Loucy (cell line): ENCODE measurements around the gene HSPA12B.

ENCODE experiments used
- H2AFZ ChIP-seq: fragments of 200-600 bp; sonication (generic); 2 replicates; pipeline ENCODE4 v1.6.0; 2016; ENCODE audit warnings: antibody characterized with exemption, mild to moderate bottlenecking, low read length, moderate library complexity
- H3F3A ChIP-seq: fragments of 200-600 bp; 2 replicates; pipeline ENCODE4 v1.6.0; 2016; ENCODE audit warnings: antibody characterized with exemption, low read depth, mild to moderate bottlenecking
- H3K27me3 ChIP-seq: fragments of 200-600 bp; sonication (generic); 2 replicates; pipeline ENCODE4 v1.6.1; 2014; ENCODE audit warnings: low read length, mild to moderate bottlenecking; ENCODE audit not compliant: insufficient read depth, poor library complexity, severe bottlenecking
- H3K36me3 ChIP-seq: fragments of 200-600 bp; sonication (generic); 2 replicates; pipeline ENCODE4 v1.6.1; 2016; ENCODE audit warnings: low read length; ENCODE audit not compliant: insufficient read depth
- H3K4me1 ChIP-seq: fragments of 200-600 bp; sonication (generic); 2 replicates; pipeline ENCODE4 v1.5.1; 2014; ENCODE audit warnings: low read length, mild to moderate bottlenecking; ENCODE audit not compliant: insufficient read depth, poor library complexity, severe bottlenecking
- H3K4me2 ChIP-seq: fragments of 200-600 bp; sonication (generic); 2 replicates; pipeline ENCODE4 v1.6.0; 2014; ENCODE audit warnings: antibody characterized with exemption, low read length, low read depth, mild to moderate bottlenecking; ENCODE audit not compliant: poor library complexity, severe bottlenecking
- H3K4me3 ChIP-seq: fragments of 200-600 bp; sonication (generic); 2 replicates; pipeline ENCODE4 v1.5.1; 2014; ENCODE audit warnings: low read length, mild to moderate bottlenecking, mixed read lengths; ENCODE audit not compliant: poor library complexity, severe bottlenecking
- H3K79me2 ChIP-seq: fragments of 200-600 bp; sonication (generic); 2 replicates; pipeline ENCODE4 v1.6.1; 2014; ENCODE audit warnings: low read length; ENCODE audit not compliant: insufficient read depth
- H3K9ac ChIP-seq: fragments of 200-600 bp; sonication (generic); 2 replicates; pipeline ENCODE4 v1.6.0; 2014; ENCODE audit warnings: mild to moderate bottlenecking, low read depth, low read length, moderate library complexity; ENCODE audit not compliant: poor library complexity, severe bottlenecking
- H3K9me2 ChIP-seq: fragments of 200-600 bp; sonication (generic); replicated peaks from 2 replicates; pipeline ENCODE4 v1.6.1; 2016; ENCODE audit warnings: low read depth, low read length, mixed read lengths
- H3K9me3 ChIP-seq: fragments of 200-600 bp; sonication (generic); 2 replicates; pipeline ENCODE4 v1.6.1; 2014; ENCODE audit warnings: mild to moderate bottlenecking, antibody characterized with exemption, low read length, low read depth; ENCODE audit not compliant: insufficient read depth
- H4K20me1 ChIP-seq: fragments of 200-600 bp; sonication (generic); 2 replicates; pipeline ENCODE4 v1.6.0; 2014; ENCODE audit warnings: antibody characterized with exemption, low read length, mild to moderate bottlenecking; ENCODE audit not compliant: insufficient read depth, poor library complexity, severe bottlenecking
- EZH2phosphoT487 ChIP-seq: fragments of 200-600 bp; IDR thresholded peaks from 2 replicates; pipeline ENCODE4 v1.6.1; 2018; ENCODE audit warnings: antibody characterized with exemption, mild to moderate bottlenecking, moderate library complexity, borderline replicate concordance
- TF ChIP-seq, protein P1 (sequence below): fragments of 200-600 bp; sonication (generic); conservative IDR thresholded peaks from 2 replicates; pipeline ENCODE4 v1.5.1; 2014; ENCODE audit warnings: mild to moderate bottlenecking, antibody characterized with exemption, low read length

HSPA12B gene

DNA sequence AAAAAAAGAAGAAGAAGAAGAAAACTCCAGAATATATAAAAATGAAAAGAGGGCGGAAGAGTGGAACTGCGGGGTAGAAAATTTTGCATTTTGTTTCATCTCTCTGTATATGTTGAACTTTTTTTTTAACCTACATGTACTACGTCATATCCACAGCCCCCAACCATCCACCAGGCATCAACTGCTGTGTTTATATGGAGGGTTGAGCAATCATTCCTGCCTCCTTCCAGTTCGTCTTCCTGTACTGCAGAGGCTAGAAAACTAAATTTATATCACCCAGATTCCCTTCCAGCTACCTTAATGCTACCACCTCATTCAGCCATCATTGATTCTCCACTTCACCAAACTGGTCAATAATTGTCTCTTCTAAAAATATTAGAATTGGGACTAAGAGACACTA is 10.6 kb upstream of the HSPA12B start:
- Histone ChIP-seq H3K9ac (no peak overlapping the region), H3K4me2 (no peak overlapping the region), H2AFZ (no peak overlapping the region), H3K27me3 (no peaks in the 10 kb centered on the region), H3K4me3 (no peak overlapping the region), H4K20me1 (no peaks in the 10 kb centered on the region), H3K4me1 (no peaks in the 10 kb centered on the region), H3K36me3 (no peaks in the 10 kb centered on the region), H3K9me2 (no peaks in the 10 kb centered on the region), H3F3A (no peaks in the 10 kb centered on the region), H3K9me3 (no peaks in the 10 kb centered on the region), H3K79me2 (no peaks in the 10 kb centered on the region)
- no peak for TF ChIP-seq EZH2phosphoT487
- TF ChIP-seq, protein P1, sequence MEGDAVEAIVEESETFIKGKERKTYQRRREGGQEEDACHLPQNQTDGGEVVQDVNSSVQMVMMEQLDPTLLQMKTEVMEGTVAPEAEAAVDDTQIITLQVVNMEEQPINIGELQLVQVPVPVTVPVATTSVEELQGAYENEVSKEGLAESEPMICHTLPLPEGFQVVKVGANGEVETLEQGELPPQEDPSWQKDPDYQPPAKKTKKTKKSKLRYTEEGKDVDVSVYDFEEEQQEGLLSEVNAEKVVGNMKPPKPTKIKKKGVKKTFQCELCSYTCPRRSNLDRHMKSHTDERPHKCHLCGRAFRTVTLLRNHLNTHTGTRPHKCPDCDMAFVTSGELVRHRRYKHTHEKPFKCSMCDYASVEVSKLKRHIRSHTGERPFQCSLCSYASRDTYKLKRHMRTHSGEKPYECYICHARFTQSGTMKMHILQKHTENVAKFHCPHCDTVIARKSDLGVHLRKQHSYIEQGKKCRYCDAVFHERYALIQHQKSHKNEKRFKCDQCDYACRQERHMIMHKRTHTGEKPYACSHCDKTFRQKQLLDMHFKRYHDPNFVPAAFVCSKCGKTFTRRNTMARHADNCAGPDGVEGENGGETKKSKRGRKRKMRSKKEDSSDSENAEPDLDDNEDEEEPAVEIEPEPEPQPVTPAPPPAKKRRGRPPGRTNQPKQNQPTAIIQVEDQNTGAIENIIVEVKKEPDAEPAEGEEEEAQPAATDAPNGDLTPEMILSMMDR = no peak

DNA sequence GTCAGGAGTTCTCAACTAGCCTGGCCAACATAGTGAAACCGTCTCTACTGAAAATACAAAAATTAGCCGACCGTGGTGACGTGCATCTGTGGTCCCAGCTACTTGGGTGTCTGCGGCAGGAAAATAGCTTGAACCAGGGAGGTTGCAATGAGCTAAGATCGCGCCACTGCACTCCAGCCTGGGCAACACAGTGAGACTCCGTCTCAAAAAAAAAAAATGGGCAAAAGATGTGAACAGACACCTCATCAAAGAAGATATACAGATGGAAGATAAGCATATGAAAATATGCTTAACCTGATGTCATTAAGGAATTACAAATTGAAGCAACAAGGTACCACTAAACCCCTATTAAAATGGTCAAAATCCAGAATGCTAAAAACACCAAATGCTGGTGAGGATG is 9.2 kb upstream of the HSPA12B start:
- Histone ChIP-seq H3F3A (no peaks in the 10 kb centered on the region), H3K79me2 (no peaks in the 10 kb centered on the region), H3K9me2 (no peaks in the 10 kb centered on the region), H3K4me3 (no peak overlapping the region), H4K20me1 (no peaks in the 10 kb centered on the region), H3K27me3 (no peaks in the 10 kb centered on the region), H3K9me3 (no peaks in the 10 kb centered on the region), H3K4me2 (no peak overlapping the region), H2AFZ (no peak overlapping the region), H3K36me3 (no peaks in the 10 kb centered on the region), H3K4me1 (no peaks in the 10 kb centered on the region), H3K9ac (no peak overlapping the region)
- no peak for TF ChIP-seq EZH2phosphoT487
- TF ChIP-seq, protein P1 = no peak

DNA sequence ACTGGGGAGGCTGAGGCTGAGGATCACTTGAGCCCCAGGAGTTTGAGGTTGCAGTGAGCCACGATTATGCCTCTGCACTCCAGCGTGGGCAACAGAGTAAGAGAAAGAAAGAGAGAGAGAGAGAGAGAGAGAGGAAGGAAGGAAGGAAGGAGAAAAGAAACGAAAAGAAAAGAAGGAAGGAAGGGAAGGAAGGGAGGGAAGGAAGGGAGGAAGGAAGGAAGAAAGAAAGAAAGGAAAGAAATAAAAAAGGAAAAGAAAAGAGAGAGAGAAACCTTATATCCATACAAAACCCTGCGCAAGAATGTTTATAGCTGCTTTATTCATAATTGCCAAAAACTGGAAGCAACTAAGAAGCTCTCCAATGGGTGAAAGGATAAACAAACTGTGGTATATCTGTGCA is 8.1 kb upstream of the HSPA12B start:
- no peak for TF ChIP-seq EZH2phosphoT487
- TF ChIP-seq, protein P1 = no peak
- no peak overlapping the region for H3K4me2 ChIP-seq
- H3K9me2 ChIP-seq = no peaks in the 10 kb centered on the region
- H3F3A ChIP-seq = no peaks in the 10 kb centered on the region
- H3K4me3 ChIP-seq = no peak overlapping the region
- no peaks in the 10 kb centered on the region for H3K36me3 ChIP-seq
- H3K4me1 ChIP-seq = no peaks in the 10 kb centered on the region
- no peak overlapping the region for H2AFZ ChIP-seq
- no peaks in the 10 kb centered on the region for H4K20me1 ChIP-seq
- no peaks in the 10 kb centered on the region for H3K79me2 ChIP-seq
- H3K9me3 ChIP-seq = no peaks in the 10 kb centered on the region
- H3K9ac ChIP-seq = no peak overlapping the region
- H3K27me3 ChIP-seq = no peaks in the 10 kb centered on the region
